Measurements from ENCODE around the gene SZT2. TPM values are rescaled to one million over a fixed set of nuclear protein-coding genes. Genes with fewer than 3 reads are reported as not detected.
"Not testable (repeated sequence)": the region's sequence is repeated elsewhere in the genome, so short reads cannot be mapped to it uniquely, and the experiment has no call there.

SZT2 gene
- total RNA-seq, 1 donor from 2014 or later = 86.6 TPM

DNA sequence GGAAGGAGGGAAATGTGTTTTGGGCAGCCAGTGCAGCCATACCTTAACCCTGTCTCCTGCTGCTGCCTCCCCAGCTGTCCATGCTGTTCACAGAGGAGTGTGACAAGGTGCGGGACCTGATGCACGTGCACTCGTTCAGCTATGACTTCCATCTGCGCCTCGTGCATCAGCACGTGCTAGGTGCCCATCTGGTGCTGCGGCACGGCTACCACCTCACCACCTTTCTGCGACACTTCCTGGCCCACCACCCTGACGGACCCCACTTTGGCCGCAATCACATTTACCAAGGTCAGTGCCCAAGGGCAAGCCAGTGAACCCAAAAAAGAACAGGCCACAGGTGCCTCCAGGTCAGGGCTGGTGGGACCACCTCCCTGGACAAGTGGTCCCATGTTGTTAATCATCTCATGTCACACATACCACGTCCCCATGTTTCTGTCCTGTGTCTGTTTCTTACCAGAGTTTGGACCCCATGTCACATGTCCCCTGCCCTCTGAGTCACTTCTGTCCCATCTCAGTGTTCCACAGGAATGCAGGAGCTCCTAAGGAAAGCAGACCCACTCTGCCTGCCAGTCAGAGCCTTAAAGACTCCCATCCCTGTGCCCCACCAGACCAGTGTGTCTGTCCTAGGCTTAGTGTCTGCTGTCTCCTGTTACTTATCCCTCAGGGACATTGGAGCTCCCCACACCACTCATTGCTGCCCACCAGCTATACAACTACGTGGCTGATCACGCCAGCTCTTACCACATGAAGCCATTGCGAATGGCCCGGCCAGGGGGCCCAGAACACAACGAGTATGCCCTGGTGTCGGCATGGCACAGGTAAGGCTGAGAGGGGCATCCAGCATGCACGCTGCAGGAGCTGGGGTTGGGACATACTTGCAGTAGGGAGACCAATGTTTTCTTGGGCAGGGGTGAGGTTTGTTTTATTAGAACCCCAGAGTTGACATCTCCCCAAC is 57.5 kb downstream of the SZT2 start:
- intact Hi-C loops (cut with DNase I) = no loop called here
- DNase-seq (ENCODE audit: low spot score) (peak; percentile 51), ATAC-seq (no peak)

GRCh38 chr1:43447891-43448708 is 58.4 kb downstream of the SZT2 start:
- ATAC-seq = no peak
- peak; percentile 58 for DNase-seq (ENCODE audit: low spot score)
- intact Hi-C loops (cut with DNase I) = no loop called here

DNA sequence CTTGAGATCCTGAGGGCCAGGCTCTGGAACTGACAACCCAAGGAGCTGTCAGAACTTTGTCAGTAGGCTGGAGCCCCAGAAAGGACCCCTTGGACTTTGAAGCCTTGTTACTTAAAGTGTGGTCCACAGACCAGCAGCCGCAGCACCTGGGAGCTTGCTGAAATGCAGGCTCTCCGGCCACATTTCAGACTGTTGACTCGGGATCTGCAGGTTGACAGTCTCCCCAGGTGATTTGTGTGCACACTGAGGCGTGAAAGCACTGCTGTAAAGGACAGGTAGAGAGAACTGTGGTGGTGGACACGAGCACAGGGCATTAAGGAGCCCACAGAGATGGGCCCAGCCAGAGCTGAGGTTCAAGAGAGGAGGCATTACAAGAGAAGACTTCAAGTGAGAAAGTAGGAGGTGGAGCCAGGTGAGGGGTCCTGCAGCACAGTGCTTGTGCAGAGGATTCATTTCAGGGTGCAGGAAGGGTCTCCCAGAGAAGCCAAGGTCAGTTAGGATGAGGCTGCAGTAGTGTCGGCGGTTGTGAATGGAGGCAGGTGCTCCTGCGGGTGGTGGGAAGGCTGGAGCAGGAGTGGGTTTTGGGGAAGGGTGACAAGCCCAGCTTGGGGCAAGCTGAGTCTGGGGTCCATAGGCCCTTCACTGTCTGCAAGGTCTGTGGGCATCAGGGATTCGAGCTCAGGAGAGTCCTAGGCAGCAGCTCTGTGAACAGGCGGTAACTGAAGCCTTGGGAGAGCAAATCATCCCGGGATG is 59.4 kb downstream of the SZT2 start:
- no peak for ATAC-seq
- peak; percentile 48 for DNase-seq (ENCODE audit: low spot score)
- intact Hi-C loops (cut with DNase I) = no loop called here

DNA sequence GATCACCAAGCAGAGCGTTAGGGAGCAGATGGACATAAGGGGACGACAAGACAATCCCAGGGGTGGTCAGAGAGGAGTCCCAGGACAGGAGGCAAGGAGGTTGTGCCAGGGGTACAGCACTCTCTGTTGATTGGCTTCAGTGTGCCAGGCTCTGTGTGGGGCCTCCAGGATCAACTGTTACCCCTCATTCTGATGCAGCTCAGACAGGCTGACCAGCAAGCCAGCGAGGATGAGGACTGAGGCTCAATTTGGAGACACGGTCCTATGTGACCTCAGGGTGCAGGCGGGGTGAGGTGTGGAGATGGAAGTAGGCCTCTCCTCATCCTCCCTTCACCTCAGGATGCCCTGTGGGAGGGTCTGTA is 60.0 kb downstream of the SZT2 start:
- intact Hi-C loops (cut with DNase I) = no loop called here
- ATAC-seq (no peak), DNase-seq (ENCODE audit: low spot score) (peak; percentile 52)

DNA sequence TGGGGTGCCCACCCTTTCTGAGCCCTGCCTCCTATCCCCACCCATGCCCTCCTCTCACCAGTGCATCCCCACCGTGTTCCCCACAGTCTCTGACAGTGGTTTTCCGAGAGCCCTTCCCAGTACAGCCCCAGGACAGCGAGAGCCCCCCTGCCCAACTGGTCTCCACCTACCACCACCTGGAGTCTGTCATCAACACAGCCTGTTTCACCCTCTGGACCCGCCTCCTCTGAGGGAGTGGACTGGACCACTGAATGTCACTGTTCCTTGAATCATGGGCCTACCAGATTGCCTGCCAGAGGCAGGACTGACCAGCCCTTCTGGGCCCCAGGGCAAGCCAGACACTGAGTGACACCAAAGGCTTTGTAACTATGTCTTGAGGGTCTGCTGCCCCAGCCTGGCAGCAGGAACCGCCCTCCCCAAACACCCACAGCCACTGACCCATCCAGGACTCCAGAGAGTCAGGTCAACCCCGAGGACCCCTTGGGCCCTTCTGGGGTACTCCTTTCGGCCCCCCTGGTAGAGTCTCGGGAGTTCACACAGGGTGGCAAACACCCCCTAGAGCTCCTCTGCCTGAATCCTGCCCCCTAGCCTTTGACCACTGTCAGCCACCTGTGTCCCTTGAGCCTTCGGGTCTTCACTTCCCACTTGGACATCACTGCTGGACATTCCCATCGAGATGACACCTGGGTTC is 60.7 kb downstream of the SZT2 start:
- no peak for ATAC-seq
- peak; percentile 49 for DNase-seq (ENCODE audit: low spot score)
- intact Hi-C loops (cut with DNase I) = no loop called here

DNA sequence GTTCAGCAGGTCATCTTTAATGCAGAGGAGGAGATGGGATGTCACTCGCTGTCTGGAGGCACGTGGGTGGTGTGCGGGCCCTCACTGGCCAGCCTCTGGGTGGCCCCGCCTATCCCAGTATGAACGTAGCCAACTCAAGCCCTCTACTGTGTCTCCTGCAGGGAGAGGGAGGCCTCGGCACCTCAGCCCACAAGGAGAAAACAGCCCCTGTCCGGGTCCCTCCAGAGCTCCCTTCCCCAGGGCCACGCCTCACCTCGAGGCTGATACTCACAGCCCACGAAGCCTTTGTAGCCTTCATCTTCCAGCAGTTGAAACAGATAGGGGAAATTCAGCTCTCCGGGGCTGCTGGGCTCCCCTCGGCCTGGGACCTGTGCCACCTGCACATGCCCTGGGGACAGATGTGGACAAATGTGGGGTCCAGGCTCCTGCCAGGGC is 61.5 kb downstream of the SZT2 start:
- ATAC-seq = no peak
- peak; percentile 58 for DNase-seq (ENCODE audit: low spot score)
- intact Hi-C loops (cut with DNase I) = no loop called here

DNA sequence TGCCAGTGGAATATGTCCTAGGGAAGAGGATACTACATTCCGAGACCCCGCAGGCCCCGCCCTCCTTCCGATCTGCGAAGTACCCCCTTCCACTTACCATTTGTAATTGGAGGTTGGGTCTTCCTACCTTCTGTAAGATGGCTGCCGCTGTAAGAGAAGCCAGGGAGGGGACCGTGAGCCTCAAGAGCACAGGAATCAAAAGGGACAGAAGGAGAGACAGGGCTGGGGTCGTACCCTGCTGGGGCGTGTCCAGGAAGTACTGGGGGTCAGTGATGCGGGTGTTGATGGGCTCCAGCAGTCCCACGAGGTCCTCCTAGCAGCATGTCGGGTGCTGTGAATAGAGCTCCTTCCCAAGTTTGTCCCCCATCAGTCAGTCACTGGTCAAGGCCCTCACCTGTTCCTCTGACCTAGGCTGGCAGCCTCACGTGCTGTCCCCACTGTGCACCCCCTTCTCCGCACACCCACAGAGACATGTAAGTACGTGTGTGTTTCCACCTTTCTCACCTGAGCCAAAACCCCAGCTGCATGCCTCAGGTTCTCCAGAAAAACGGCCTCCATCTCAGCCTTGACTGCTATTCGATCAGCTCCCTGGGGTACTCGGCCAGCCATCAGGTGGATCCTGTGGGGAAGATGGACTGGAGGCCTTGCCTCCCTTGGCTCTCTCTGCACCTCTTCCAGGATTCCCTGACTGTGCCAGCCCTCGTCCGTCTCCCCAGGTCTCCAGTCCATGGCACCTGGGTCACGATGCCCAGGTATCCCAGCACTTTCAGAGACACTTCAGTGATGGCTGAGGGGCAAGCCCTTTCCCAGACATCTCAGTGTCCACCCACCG is 62.2 kb downstream of the SZT2 start:
- intact Hi-C loops (cut with DNase I) = no loop called here
- DNase-seq (ENCODE audit: low spot score) = peak; percentile 61
- no peak for ATAC-seq

DNA sequence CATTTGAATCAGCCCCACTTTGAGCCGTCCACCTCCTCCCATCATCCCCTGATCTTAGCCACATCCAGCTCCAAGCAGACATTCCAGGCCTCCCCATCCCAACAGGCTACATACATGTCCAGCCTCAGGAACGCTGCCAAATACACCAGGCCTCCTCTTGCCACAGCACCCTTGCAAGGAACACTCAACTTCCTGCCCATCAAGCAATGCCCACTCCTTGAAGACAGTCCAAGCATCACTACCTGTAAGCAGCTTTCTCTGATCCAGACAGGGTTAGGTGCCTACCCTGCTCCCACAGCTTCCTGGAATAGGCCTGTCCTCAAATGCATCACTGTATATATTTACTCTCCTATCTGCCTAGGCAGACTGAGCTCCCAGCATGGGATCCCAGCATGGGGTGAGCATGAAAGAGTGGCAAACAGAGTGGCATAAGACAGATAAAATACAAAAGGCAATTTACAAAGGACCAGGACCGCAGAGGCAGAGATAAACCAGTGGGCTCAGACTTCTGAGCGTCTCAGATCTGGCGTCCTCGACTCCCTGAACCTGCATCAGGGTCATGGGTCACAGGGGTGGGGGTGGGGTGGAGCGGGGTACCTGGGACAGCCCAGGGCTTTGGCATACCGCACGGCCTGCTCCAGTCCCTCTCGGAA is 63.2 kb downstream of the SZT2 start:
- peak; percentile 67 for DNase-seq (ENCODE audit: low spot score)

DNA sequence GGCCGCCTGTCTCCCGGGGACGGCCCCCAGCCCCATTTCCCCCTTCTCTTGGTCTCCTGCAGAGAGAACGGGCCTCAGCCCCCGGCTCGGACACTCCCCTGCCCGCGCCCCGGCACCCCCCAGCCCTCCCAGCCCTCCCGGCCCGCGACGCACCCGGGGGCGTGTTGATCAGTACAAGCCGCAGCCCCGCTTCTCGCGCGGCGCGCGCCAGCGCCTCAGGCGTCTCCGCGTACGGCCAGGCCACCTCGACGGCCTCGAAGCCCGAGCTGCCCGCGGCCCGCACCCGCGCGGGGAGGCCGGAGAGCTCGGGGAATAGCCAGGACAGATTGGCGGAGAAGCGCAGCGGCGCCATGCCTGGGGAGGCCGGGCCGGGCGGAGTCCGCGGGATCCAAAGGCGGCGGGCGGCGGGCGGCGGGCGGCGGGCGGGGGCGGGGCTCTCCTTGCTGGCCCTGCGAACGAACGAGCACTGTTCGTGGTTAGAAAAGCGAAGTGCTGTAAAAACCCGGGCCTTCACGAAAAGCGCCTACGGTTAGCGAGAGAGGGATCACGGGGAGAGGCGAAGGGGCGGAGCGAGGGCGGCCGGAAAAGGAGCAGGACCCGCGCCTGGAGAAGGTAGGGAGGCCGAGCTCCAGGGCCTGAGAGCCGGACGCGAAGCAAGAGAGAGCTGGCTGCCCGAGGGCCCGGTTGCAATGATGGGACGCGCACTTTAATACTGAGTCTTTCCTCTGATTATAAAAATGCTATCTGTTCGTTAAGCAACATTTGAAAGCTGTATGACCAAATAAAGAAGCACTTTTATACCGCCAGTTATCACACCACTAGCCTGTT is 64.0 kb downstream of the SZT2 start, which contains the start of gene HYI:
Gene HYI (minus strand): TSS at position 490 of the 828 bp plus-strand sequence. CDS start 138 bp downstream, at position 352.
- ATAC-seq (peak; percentile 90), DNase-seq (ENCODE audit: low spot score) (peak; percentile 91)
- intact Hi-C loops (cut with DNase I) = no loop called here

More for the DNA sequence above, 63.2 kb downstream of the SZT2 start:
- ATAC-seq = peak; percentile 2
- intact Hi-C loops (cut with DNase I) = no loop called here

GRCh38 chr1:43454270-43455011 is 64.7 kb downstream of the SZT2 start:
- ATAC-seq (peak; percentile 93), DNase-seq (ENCODE audit: low spot score) (peak; percentile 80)
- intact Hi-C loops (cut with DNase I) = no loop called here

- intact Hi-C loops (cut with DNase I) = no loop called here
- ATAC-seq = no peak
- DNase-seq (ENCODE audit: low spot score) = no peak
Observed at GRCh38 chr1:43455213-43455889, 65.7 kb downstream of the SZT2 start.

- intact Hi-C loops (cut with DNase I); DNase-seq (ENCODE audit: low spot score); ATAC-seq: not testable (repeated sequence)
Observed at GRCh38 chr1:43458379-43458778, 68.7 kb downstream of the SZT2 start.

DNA sequence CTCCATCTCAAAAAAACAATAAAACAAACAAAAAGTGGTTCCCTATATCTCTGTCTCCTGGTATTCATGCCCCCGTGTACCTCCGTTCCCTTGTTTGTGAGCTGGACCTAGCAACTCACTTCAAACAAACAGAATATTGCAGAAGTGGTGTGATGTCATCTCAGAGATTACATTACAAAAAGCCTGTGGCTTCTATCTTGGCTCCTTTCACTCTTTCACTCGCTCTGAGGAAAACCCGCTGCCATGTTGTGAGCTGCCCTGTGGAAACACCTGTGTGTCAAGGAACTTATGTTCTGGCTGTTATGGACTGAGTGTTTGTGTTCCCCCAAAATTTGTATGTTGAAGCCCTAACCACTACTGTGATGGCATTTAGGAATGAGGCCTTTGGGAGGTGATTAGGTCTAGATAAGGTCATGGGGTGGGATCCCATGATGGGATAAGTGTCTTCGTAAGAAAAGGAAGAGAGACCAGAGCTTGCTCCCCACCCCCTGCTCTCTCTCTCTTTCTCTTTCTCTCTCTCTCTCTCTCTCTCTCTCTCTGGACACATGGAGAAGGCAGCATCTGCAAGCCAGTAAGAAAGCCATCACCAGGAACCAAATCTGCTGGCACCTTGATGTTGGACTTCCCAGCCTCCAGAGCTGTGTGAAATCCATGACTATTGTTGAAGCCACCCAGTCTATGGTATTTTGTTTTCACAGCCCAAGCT is 71.4 kb downstream of the SZT2 start:
- ATAC-seq (no peak), DNase-seq (ENCODE audit: low spot score) (no peak)
- intact Hi-C loops (cut with DNase I) = no loop called here

- DNase-seq (ENCODE audit: low spot score) (no peak), ATAC-seq (no peak)
- intact Hi-C loops (cut with DNase I) = no loop called here
Observed at GRCh38 chr1:43463479-43463878, 73.8 kb downstream of the SZT2 start.
